ENCODE data around the gene NHLRC4. TPM values are rescaled to one million over a fixed set of nuclear protein-coding genes. Genes with fewer than 3 reads are reported as not detected.

NHLRC4 gene
- total and polyA plus RNA-seq, 2 of the 13 experiments (the other 11 are each of a cell fraction or from before 2014, with no cell fraction given) = 0.40 to 0.59 TPM

GRCh38 chr16:527015-527903 lies 39.5 kb upstream of the NHLRC4 start, which contains the start of gene CAPN15 (continued):
- no peak for TF ChIP-seq ZBTB40 (IDR thresholded peaks at IDR 0.05)
- peak; percentile 44; the same call in 1 of the 2 replicates for TF ChIP-seq ZBTB40 (CRISPR knock-in tag; IDR thresholded peaks at IDR 0.05)
- TF ChIP-seq, protein P1, sequence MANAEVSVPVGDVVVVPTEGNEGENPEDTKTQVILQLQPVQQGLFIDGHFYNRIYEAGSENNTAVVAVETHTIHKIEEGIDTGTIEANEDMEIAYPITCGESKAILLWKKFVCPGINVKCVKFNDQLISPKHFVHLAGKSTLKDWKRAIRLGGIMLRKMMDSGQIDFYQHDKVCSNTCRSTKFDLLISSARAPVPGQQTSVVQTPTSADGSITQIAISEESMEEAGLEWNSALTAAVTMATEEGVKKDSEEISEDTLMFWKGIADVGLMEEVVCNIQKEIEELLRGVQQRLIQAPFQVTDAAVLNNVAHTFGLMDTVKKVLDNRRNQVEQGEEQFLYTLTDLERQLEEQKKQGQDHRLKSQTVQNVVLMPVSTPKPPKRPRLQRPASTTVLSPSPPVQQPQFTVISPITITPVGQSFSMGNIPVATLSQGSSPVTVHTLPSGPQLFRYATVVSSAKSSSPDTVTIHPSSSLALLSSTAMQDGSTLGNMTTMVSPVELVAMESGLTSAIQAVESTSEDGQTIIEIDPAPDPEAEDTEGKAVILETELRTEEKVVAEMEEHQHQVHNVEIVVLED (CRISPR knock-in tag; IDR thresholded peaks at IDR 0.05; ENCODE audit: borderline replicate concordance) = peak; percentile 95
- no peak for TF ChIP-seq ISX (CRISPR knock-in tag; conservative IDR thresholded peaks at IDR 0.05)
- TF ChIP-seq, protein P2, sequence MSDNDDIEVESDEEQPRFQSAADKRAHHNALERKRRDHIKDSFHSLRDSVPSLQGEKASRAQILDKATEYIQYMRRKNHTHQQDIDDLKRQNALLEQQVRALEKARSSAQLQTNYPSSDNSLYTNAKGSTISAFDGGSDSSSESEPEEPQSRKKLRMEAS (IDR thresholded peaks at IDR 0.05) = peak; percentile 58
- no peak for TF ChIP-seq CSRNP2 (CRISPR knock-in tag; conservative IDR thresholded peaks at IDR 0.05; ENCODE audit: low read depth)
- peak; percentile 88; the same call in 1 of the 2 replicates for TF ChIP-seq ZNF230 (CRISPR knock-in tag; IDR thresholded peaks at IDR 0.05)
- TF ChIP-seq POLR2A (IDR thresholded peaks at IDR 0.05; ENCODE audit: insufficient read depth in 1 of 2, low read depth in 2 of 2, low read length in 2 of 2) = peak; percentile 46 to 82
- TF ChIP-seq FOSL1 (CRISPR knock-in tag; IDR thresholded peaks at IDR 0.05; ENCODE audit: borderline replicate concordance) = no peak
- TF ChIP-seq MXD3 (CRISPR knock-in tag; IDR thresholded peaks at IDR 0.05) = no peak
- no peak for TF ChIP-seq ZNF550 (CRISPR knock-in tag; IDR thresholded peaks at IDR 0.05; ENCODE audit: borderline replicate concordance)
- no peak for TF ChIP-seq MBD4 (IDR thresholded peaks at IDR 0.05; ENCODE audit: borderline replicate concordance, low read length)
- peak; percentile 43; the same call in 1 of the 2 replicates for TF ChIP-seq ZBTB38 (CRISPR knock-in tag; IDR thresholded peaks at IDR 0.05)
- TF ChIP-seq NCOA2 (CRISPR knock-in tag; IDR thresholded peaks at IDR 0.05) = no peak
- peak; percentile 91 for TF ChIP-seq GABPB1 (CRISPR knock-in tag; IDR thresholded peaks at IDR 0.05)
- no peak for TF ChIP-seq PAX8 (CRISPR knock-in tag; IDR thresholded peaks at IDR 0.05; ENCODE audit: borderline replicate concordance)
